Duodenal mucosa (tissue), 2 donors: ENCODE measurements around the gene CTCFL.
A peak's percentile ranks its signal among the peaks of the same experiment; 100 is the strongest.

Experiments used
- H3K27ac ChIP-seq: one replicate; pipeline ENCODE4 v1.7.0; 2013; ENCODE audit warnings: low read depth, low read length
- H3K27me3 ChIP-seq, 2 donors: one replicate each; pipeline ENCODE4 v1.7.0; 2013; ENCODE audit warnings: low read length in 2 of 2, control low read depth in 1 of 2; ENCODE audit not compliant: insufficient read depth in 2 of 2, control insufficient read depth in 1 of 2
- H3K36me3 ChIP-seq, 2 donors: one replicate each; pipeline ENCODE4 v1.7.0; 2013; ENCODE audit warnings: low read length in 2 of 2, control low read depth in 1 of 2; ENCODE audit not compliant: insufficient read depth in 2 of 2, control insufficient read depth in 1 of 2
- H3K4me1 ChIP-seq, 2 donors: one replicate each; pipeline ENCODE4 v1.7.0; 2013; ENCODE audit warnings: low read length in 2 of 2, control low read depth in 1 of 2; ENCODE audit not compliant: insufficient read depth in 2 of 2, control insufficient read depth in 1 of 2
- H3K4me3 ChIP-seq, 2 donors: one replicate each; pipeline ENCODE4 v1.7.0; 2013; ENCODE audit warnings: low read length in 2 of 2, low read depth in 1 of 2
- H3K9ac ChIP-seq, 2 donors: one replicate each; pipeline ENCODE4 v1.7.0; 2013; ENCODE audit warnings: low read length in 2 of 2, low read depth in 1 of 2
- H3K9me3 ChIP-seq, 2 donors: one replicate each; pipeline ENCODE4 v1.7.0; 2013; ENCODE audit warnings: low read length in 2 of 2, control low read depth in 1 of 2; ENCODE audit not compliant: control insufficient read depth in 1 of 2

Gene CTCFL

GRCh38 chr20:57546956-57547649 lies 22.2 kb upstream of the CTCFL start:
- Histone ChIP-seq H3K27ac (no peak overlapping the region), H3K36me3 (no peaks in the 10 kb centered on the region), H3K9me3 (no peaks in the 10 kb centered on the region), H3K9ac (no peak overlapping the region), H3K4me3 (no peak overlapping the region), H3K4me1 (peaks cover 42 to 52% of the 10 kb centered on the region in 2 donors), H3K27me3 (no peaks in the 10 kb centered on the region)

- Histone ChIP-seq H3K4me3 (no peak overlapping the region), H3K9ac (peak overlapping the region; percentile 34 to 44), H3K9me3 (no peaks in the 10 kb centered on the region), H3K36me3 (no peaks in the 10 kb centered on the region), H3K27ac (peak overlapping the region; percentile 48), H3K27me3 (no peaks in the 10 kb centered on the region), H3K4me1 (peaks cover 46 to 62% of the 10 kb centered on the region in 2 donors)
Observed at GRCh38 chr20:57545927-57546662, 21.2 kb upstream of the CTCFL start.

GRCh38 chr20:57544838-57545564 lies 20.1 kb upstream of the CTCFL start:
- Histone ChIP-seq H3K4me3 (no peak overlapping the region), H3K27me3 (no peaks in the 10 kb centered on the region), H3K4me1 (peaks cover 55 to 70% of the 10 kb centered on the region in 2 donors), H3K9me3 (no peaks in the 10 kb centered on the region), H3K36me3 (no peaks in the 10 kb centered on the region), H3K27ac (peak overlapping the region; percentile 48), H3K9ac (peak overlapping the region; percentile 34 to 44)

- Histone ChIP-seq H3K4me1 (peaks cover 60 to 71% of the 10 kb centered on the region in 2 donors), H3K36me3 (no peaks in the 10 kb centered on the region), H3K27ac (no peak overlapping the region), H3K27me3 (no peaks in the 10 kb centered on the region), H3K9ac (no peak overlapping the region), H3K9me3 (no peaks in the 10 kb centered on the region), H3K4me3 (no peak overlapping the region)
Observed at GRCh38 chr20:57543754-57544153, 18.8 kb upstream of the CTCFL start.

GRCh38 chr20:57540890-57541580 lies 16.1 kb upstream of the CTCFL start:
- Histone ChIP-seq H3K4me3 (peak overlapping the region in 1 of 2 donors; percentile 11), H3K9ac (peak overlapping the region; percentile 30 to 33), H3K4me1 (peaks cover 60 to 70% of the 10 kb centered on the region in 2 donors), H3K27ac (peak overlapping the region; percentile 35), H3K36me3 (no peaks in the 10 kb centered on the region), H3K27me3 (no peaks in the 10 kb centered on the region), H3K9me3 (no peaks in the 10 kb centered on the region)

GRCh38 chr20:57539889-57540288 lies 14.9 kb upstream of the CTCFL start:
- Histone ChIP-seq H3K27me3 (no peaks in the 10 kb centered on the region), H3K4me3 (no peak overlapping the region), H3K4me1 (peaks cover 53 to 69% of the 10 kb centered on the region in 2 donors), H3K36me3 (no peaks in the 10 kb centered on the region), H3K9me3 (no peaks in the 10 kb centered on the region), H3K27ac (no peak overlapping the region), H3K9ac (no peak overlapping the region)

GRCh38 chr20:57537822-57538221 lies 12.9 kb upstream of the CTCFL start:
- peak overlapping the region in 1 of 2 donors; percentile 50 for H3K9ac ChIP-seq
- H3K36me3 ChIP-seq: no peaks in the 10 kb centered on the region
- H3K9me3 ChIP-seq: no peaks in the 10 kb centered on the region
- peak overlapping the region; percentile 35 for H3K27ac ChIP-seq
- H3K27me3 ChIP-seq: no peaks in the 10 kb centered on the region
- H3K4me1 ChIP-seq: peaks cover 53 to 61% of the 10 kb centered on the region in 2 donors
- no peak overlapping the region for H3K4me3 ChIP-seq

GRCh38 chr20:57536771-57537724 lies 12.1 kb upstream of the CTCFL start:
- Histone ChIP-seq H3K4me1 (peaks cover 57 to 59% of the 10 kb centered on the region in 2 donors), H3K9ac (peak overlapping the region in 1 of 2 donors; percentile 50), H3K27me3 (no peaks in the 10 kb centered on the region), H3K27ac (peak overlapping the region; percentile 62), H3K9me3 (no peaks in the 10 kb centered on the region), H3K36me3 (no peaks in the 10 kb centered on the region), H3K4me3 (peak overlapping the region; percentile 16 to 23)

GRCh38 chr20:57536120-57536708 lies 11.3 kb upstream of the CTCFL start:
- Histone ChIP-seq H3K27ac (peak overlapping the region; percentile 33), H3K4me3 (no peak overlapping the region), H3K4me1 (peaks cover 56 to 59% of the 10 kb centered on the region in 2 donors), H3K9me3 (no peaks in the 10 kb centered on the region), H3K9ac (no peak overlapping the region), H3K27me3 (no peaks in the 10 kb centered on the region), H3K36me3 (no peaks in the 10 kb centered on the region)
